ELF-1 (cell line): ENCODE data around the gene LRRC28.

Source experiments
- DNase-seq: peaks from one replicate; pipeline ENCODE4 v3.0.0-alpha.2; 2016; ENCODE audit warnings: low read depth, low spot score

The LRRC28 gene

GRCh38 chr15:99305761-99306505 is 54.7 kb downstream of the LRRC28 start:
- no peak for DNase-seq

GRCh38 chr15:99306694-99307338 is 55.5 kb downstream of the LRRC28 start:
- DNase-seq, result no peak

- no peak for DNase-seq
Observed at GRCh38 chr15:99307735-99308134, 56.5 kb downstream of the LRRC28 start.

- no peak for DNase-seq
Observed at GRCh38 chr15:99310745-99311144, 59.5 kb downstream of the LRRC28 start.

GRCh38 chr15:99312228-99312627 is 60.9 kb downstream of the LRRC28 start:
- DNase-seq, result no peak

- no peak for DNase-seq
Observed at GRCh38 chr15:99312794-99313193, 61.5 kb downstream of the LRRC28 start.

- no peak for DNase-seq
Observed at GRCh38 chr15:99315636-99316035, 64.4 kb downstream of the LRRC28 start.

- DNase-seq, result no peak
Observed at GRCh38 chr15:99320374-99321215, 69.3 kb downstream of the LRRC28 start.

GRCh38 chr15:99321468-99321867 is 70.2 kb downstream of the LRRC28 start:
- no peak for DNase-seq

- no peak for DNase-seq
Observed at GRCh38 chr15:99322643-99323405, 71.5 kb downstream of the LRRC28 start.

- no peak for DNase-seq
Observed at GRCh38 chr15:99324082-99324620, 72.9 kb downstream of the LRRC28 start.

- no peak for DNase-seq
Observed at GRCh38 chr15:99324700-99325099, 73.4 kb downstream of the LRRC28 start.

- no peak for DNase-seq
Observed at GRCh38 chr15:99326235-99326634, 75.0 kb downstream of the LRRC28 start.

- DNase-seq, result no peak
Observed at GRCh38 chr15:99328106-99329072, 77.1 kb downstream of the LRRC28 start.

- no peak for DNase-seq
Observed at GRCh38 chr15:99331381-99331780, 80.1 kb downstream of the LRRC28 start.

GRCh38 chr15:99333413-99333812 is 82.1 kb downstream of the LRRC28 start:
- no peak for DNase-seq

GRCh38 chr15:99333981-99334380 is 82.7 kb downstream of the LRRC28 start:
- DNase-seq, result no peak

- DNase-seq, result no peak
Observed at GRCh38 chr15:99335508-99335907, 84.2 kb downstream of the LRRC28 start.

GRCh38 chr15:99336794-99337193 is 85.5 kb downstream of the LRRC28 start:
- no peak for DNase-seq

- no peak for DNase-seq
Observed at GRCh38 chr15:99340347-99340746, 89.1 kb downstream of the LRRC28 start.
